ENCODE data around the gene TM9SF3. TPM values are rescaled to one million over a fixed set of nuclear protein-coding genes. Genes with fewer than 3 reads are reported as not detected.

TM9SF3 gene
- total RNA-seq, 4 donors from 2014 or later, result 77.0 to 129 (median 94.4) TPM

DNA sequence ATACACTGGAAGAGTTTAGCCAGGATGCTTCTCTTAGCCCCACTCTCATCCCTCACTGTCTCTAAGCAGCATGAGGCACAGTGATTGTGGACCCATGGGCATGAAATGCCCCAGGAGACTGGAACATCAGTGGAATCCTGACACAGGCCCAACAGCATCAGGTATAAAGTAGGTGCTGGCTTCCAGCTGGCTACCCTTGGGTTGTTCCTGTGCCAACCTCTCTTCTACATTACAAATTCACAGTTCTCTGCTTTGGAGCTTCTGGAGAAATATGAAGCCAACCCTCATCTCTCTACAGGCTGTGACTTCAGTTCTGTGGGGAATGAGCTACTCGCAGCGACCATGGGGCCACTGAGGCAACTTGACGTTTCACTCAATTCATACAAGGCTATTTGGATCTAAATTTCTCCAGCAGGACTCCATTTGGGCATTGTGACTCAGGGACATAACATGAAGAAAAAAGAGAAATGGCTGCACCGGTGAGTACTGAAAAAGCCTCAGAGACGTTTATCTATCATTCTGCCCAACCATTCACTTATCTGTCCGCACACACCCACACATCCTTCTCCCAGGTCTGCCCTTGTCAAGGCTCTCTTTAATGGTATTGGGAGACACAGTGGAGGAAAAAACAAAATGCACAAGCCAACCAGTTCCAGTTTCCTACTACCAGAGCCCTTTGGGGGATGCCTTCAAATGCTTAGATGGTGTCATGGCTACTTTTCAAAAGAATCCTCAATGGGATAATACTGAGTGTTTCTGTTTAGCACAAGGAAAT lies 35.4 kb upstream of the TM9SF3 start:
- TF ChIP-seq, protein P1, sequence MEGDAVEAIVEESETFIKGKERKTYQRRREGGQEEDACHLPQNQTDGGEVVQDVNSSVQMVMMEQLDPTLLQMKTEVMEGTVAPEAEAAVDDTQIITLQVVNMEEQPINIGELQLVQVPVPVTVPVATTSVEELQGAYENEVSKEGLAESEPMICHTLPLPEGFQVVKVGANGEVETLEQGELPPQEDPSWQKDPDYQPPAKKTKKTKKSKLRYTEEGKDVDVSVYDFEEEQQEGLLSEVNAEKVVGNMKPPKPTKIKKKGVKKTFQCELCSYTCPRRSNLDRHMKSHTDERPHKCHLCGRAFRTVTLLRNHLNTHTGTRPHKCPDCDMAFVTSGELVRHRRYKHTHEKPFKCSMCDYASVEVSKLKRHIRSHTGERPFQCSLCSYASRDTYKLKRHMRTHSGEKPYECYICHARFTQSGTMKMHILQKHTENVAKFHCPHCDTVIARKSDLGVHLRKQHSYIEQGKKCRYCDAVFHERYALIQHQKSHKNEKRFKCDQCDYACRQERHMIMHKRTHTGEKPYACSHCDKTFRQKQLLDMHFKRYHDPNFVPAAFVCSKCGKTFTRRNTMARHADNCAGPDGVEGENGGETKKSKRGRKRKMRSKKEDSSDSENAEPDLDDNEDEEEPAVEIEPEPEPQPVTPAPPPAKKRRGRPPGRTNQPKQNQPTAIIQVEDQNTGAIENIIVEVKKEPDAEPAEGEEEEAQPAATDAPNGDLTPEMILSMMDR (IDR thresholded peaks at IDR 0.05; ENCODE audit: low read depth), result no peak

- TF ChIP-seq, protein P1 (IDR thresholded peaks at IDR 0.05; ENCODE audit: low read depth), result no peak
These were observed 33.3 kb upstream of the TM9SF3 start for GRCh38 chr10:96619796-96620773.

DNA sequence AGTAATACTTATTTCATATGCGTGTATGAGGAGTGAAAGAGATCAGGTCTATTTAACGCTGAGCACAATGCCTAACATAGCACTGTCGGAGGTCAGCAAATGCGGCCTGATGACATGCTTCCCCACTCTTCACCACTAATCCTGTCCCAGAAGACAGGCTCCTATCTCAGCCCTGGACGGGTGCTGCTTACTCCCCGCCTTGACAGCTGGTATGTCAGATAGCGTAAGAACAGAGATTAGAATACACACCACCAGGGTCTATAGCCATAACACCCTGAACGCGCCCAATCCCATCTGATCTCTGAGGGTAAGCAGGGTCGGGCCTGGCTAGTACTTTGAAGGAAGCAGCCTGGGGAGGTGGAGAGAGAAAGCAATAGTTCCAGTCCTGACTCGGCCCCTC lies 32.3 kb upstream of the TM9SF3 start:
- TF ChIP-seq, protein P1 (IDR thresholded peaks at IDR 0.05; ENCODE audit: low read depth), result no peak

GRCh38 chr10:96618653-96619052 lies 31.8 kb upstream of the TM9SF3 start:
- TF ChIP-seq, protein P1 (IDR thresholded peaks at IDR 0.05; ENCODE audit: low read depth), result no peak

DNA sequence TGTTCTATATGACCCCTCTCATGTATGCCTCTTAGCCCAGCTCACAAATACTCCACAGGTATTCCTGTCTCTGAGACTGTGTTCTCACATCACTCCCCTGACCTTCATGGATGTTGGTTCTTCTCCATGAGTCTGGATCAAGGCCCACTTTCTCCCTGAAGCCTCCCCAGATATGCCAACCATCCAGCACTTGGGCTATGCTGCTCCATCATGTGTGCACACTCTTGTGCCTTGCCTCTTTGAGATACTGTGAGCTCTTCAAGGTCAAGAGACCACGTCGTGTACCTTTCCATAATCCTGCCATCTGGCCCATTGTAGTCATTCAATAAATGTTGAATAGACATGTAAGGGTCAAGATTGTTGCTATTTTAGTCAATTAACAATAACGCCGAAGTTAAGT lies 30.1 kb upstream of the TM9SF3 start:
- TF ChIP-seq, protein P1 (IDR thresholded peaks at IDR 0.05; ENCODE audit: low read depth), result no peak

- TF ChIP-seq, protein P1 (IDR thresholded peaks at IDR 0.05; ENCODE audit: low read depth), result no peak
These were observed 27.7 kb upstream of the TM9SF3 start for GRCh38 chr10:96614515-96614914.

DNA sequence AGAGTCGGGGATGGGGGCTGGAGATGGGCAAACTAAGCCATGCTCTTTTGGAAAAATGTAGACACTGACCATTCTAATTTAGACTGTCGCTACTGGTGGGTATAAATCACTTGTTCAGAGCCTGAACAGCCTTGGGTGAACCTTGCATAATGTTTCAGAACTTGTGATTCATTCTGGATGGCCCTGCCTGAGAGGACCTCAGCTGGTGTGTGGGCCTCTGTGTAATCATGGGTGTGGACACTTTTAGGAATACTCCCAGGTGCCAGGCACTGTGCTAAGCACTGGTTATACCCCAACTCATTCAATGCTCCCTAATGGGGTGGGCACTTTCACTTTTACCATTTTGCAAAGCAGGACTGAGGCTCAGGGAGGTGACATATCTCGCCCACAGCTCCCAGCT lies 26.8 kb upstream of the TM9SF3 start:
- TF ChIP-seq, protein P1 (IDR thresholded peaks at IDR 0.05; ENCODE audit: low read depth), result no peak

Measured in subcutaneous adipose tissue (tissue), 4 donors.